Measurements from ENCODE around the gene RCAN1. TPM values are rescaled to one million over a fixed set of nuclear protein-coding genes. Genes with fewer than 3 reads are reported as not detected.

RCAN1 gene
- total and polyA plus RNA-seq, 2 of the 4 experiments (the other 2 are of a cell fraction), result 53.5 to 175 TPM

DNA sequence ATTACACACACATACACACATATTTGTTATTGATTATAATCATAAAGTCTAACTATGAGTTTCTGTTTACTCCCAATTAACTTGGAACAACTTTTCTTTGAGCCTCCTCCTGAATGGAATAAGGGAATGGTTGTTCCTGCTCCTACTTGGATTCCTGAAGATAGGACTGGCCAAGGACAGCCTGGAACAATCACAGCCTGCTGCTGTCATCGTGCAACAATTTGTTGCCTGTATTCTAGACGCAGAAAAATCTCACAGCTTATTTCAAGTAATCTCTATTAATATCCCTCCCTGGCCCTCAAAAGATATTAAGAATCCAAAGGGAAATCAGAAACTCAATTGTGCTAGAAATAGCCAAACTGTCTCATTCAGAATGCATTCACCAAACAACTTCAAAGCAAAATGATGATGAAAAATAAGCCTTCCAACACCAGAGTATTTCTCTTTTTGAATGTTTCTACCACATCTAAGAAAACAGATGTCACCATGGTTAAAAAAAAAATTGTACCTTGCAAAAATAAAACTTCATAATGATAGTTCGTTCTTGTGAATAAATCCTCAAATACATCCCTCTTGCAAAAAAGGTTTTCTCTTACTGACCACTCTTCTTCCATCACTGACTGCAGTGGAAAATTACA, 30.9 kb downstream of the RCAN1 start:
- no peak overlapping the region for H3K14ac ChIP-seq (replicated peaks; ENCODE audit: low read depth, low read length)
- no peak overlapping the region for H3K27ac ChIP-seq (ENCODE audit: insufficient read depth, low read length)
- peaks cover 8 to 33% of the 10 kb centered on the region in 2 experiments for H3K79me1 ChIP-seq (ENCODE audit: low read depth in 1 of 2, low read length in 2 of 2)
- WGBS, 2 experiments (ENCODE audit: extremely low coverage in 2 of 2, insufficient read length in 1 of 2), result 0% methylated on average over 1 of the region's 3 CpGs; no CpG with 5 or more reads in 1 of the 2 experiments
- intact Hi-C loops (cut with micrococcal nuclease) (loop anchor here (1.0 kb wide), 1 partner anchor 60 kb away; no protein-coding TSS in a partner anchor), dilution Hi-C loops (cut with HindIII; ENCODE audit: low sequenced_read_pairs, unreplicated experiment) (no loop called here), in situ Hi-C loops (cut with MboI; ENCODE audit: low sequenced_read_pairs) (no loop called here)
- ATAC-seq (ENCODE audit: low read depth) (no peak), DNase-seq (no peak)
- no peak overlapping the region for H2BK120ac ChIP-seq (ENCODE audit: low read depth, low read length)
- peaks cover 14% of the 10 kb centered on the region for H3K9me1 ChIP-seq (ENCODE audit: insufficient read depth, low read length)
- TF ChIP-seq, protein P1, sequence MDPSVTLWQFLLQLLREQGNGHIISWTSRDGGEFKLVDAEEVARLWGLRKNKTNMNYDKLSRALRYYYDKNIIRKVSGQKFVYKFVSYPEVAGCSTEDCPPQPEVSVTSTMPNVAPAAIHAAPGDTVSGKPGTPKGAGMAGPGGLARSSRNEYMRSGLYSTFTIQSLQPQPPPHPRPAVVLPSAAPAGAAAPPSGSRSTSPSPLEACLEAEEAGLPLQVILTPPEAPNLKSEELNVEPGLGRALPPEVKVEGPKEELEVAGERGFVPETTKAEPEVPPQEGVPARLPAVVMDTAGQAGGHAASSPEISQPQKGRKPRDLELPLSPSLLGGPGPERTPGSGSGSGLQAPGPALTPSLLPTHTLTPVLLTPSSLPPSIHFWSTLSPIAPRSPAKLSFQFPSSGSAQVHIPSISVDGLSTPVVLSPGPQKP (IDR thresholded peaks at IDR 0.05; ENCODE audit: borderline replicate concordance, low read depth, low read length), result no peak
- TF ChIP-seq RAD21 (IDR thresholded peaks at IDR 0.05; ENCODE audit: low read length) (no peak), CTCF (conservative IDR thresholded peaks at IDR 0.05; ENCODE audit: low read depth, low read length) (no peak), RFX5 (IDR thresholded peaks at IDR 0.05; ENCODE audit: low read depth, low read length) (no peak), MXI1 (IDR thresholded peaks at IDR 0.05; ENCODE audit: borderline replicate concordance, low read depth, low read length) (no peak), MAZ (IDR thresholded peaks at IDR 0.05; ENCODE audit: borderline replicate concordance, low read depth, low read length) (no peak), POLR2A (IDR thresholded peaks at IDR 0.05; ENCODE audit: low read depth, low read length) (no peak), NFE2L2 (IDR thresholded peaks at IDR 0.05; ENCODE audit: low read depth, low read length) (no peak), USF2 (IDR thresholded peaks at IDR 0.05; ENCODE audit: low read depth, low read length) (no peak), MAFK (IDR thresholded peaks at IDR 0.05; ENCODE audit: low read depth, low read length) (no peak), CHD1 (IDR thresholded peaks at IDR 0.05; ENCODE audit: low read depth, low read length) (no peak), FOS (IDR thresholded peaks at IDR 0.05; ENCODE audit: low read depth, low read length) (no peak), RCOR1 (IDR thresholded peaks at IDR 0.05; ENCODE audit: insufficient replicate concordance, low read length) (no peak), BHLHE40 (IDR thresholded peaks at IDR 0.05; ENCODE audit: low read depth, low read length) (no peak), SMC3 (IDR thresholded peaks at IDR 0.05; ENCODE audit: low read depth, low read length) (no peak), CEBPB (IDR thresholded peaks at IDR 0.05; ENCODE audit: low read depth, low read length) (no peak)
- no peaks in the 10 kb centered on the region for H3K9me3 ChIP-seq (ENCODE audit: control insufficient read depth, insufficient read depth, low read length)
- H4K20me1 ChIP-seq (ENCODE audit: insufficient read depth, low read length), result no peaks in the 10 kb centered on the region
- H2BK20ac ChIP-seq (ENCODE audit: low read depth, low read length), result no peak overlapping the region
- no peak overlapping the region for H4K5ac ChIP-seq (ENCODE audit: low read depth, low read length)
- no peak overlapping the region for H3K56ac ChIP-seq (ENCODE audit: extremely low read depth, insufficient read depth, low read length)
- no peak overlapping the region for H2AK9ac ChIP-seq (replicated peaks; ENCODE audit: low read depth, low read length, poor library complexity)
- no peak overlapping the region for H3K4me3 ChIP-seq (ENCODE audit: insufficient read depth, low read depth, low read length)
- H3K4me2 ChIP-seq (ENCODE audit: low read depth, low read length), result no peak overlapping the region
- H2BK15ac ChIP-seq (ENCODE audit: low read depth, low read length), result no peak overlapping the region
- no peak overlapping the region for H4K8ac ChIP-seq (ENCODE audit: low read depth in 2 of 2, low read length in 2 of 2)
- POLR2A ChIA-PET (ENCODE audit: unreplicated experiment), result no interaction called here
- no peak overlapping the region for H3K23ac ChIP-seq (ENCODE audit: low read depth, low read length)
- no peak overlapping the region for H3K18ac ChIP-seq (ENCODE audit: low read depth, low read length)
- no peak overlapping the region for H2AK5ac ChIP-seq (ENCODE audit: low read depth, low read length)
- H2AFZ ChIP-seq (replicated peaks; ENCODE audit: low read length, poor library complexity), result no peak overlapping the region
- no peak overlapping the region for H2BK5ac ChIP-seq (ENCODE audit: low read depth, low read length, poor library complexity, severe bottlenecking)
- CTCF ChIA-PET, result interaction anchor here (1.2 to 2.6 kb wide), 3 partner anchors 70 to 76 kb away, joined by 3 to 25 read pairs (median 6); partner anchors contain the start of gene KCNE1
- H3K4me1 ChIP-seq (ENCODE audit: control insufficient read depth, insufficient read depth, low read length), result peaks cover 9% of the 10 kb centered on the region
- no peak overlapping the region for H3K9ac ChIP-seq (ENCODE audit: low read depth, low read length)
- no peaks in the 10 kb centered on the region for H3K36me3 ChIP-seq (ENCODE audit: control insufficient read depth, insufficient read depth, low read length)
- no peak overlapping the region for H4K91ac ChIP-seq (ENCODE audit: insufficient read depth, low read depth, low read length)
- H3K27me3 ChIP-seq (ENCODE audit: control insufficient read depth, insufficient read depth, low read length), result no peaks in the 10 kb centered on the region
- BruUV-seq (replicated peaks), result no TSS peak
- H3K4ac ChIP-seq (ENCODE audit: low read depth, low read length), result no peak overlapping the region

Data from IMR-90 (cell line).